Activated CD8-positive, alpha-beta T cell treated with anti-CD3 and anti-CD28 coated beads for 36 hours (primary cell): ENCODE measurements around the gene FBXW11. TPM values are rescaled to one million over a fixed set of nuclear protein-coding genes. Genes with fewer than 3 reads are reported as not detected.

Experiments
- ATAC-seq: fragments of 200-7000 bp; cut with Tn5 transposase; one replicate; pipeline ENCODE4 v1.10.0; 2021; ENCODE audit warnings: mild to moderate bottlenecking, moderate library complexity
- CTCF ChIA-PET: fragments of 350-600 bp; sonication (Branson Sonifier 250); formaldehyde crosslinking; loops from one replicate; lab custom pipeline; 2021; ENCODE audit warnings: antibody characterized with exemption; lab: Charles Lee
- POLR2A ChIA-PET: fragments of 350-600 bp; sonication (Branson Sonifier 250); formaldehyde crosslinking; loops from one replicate; lab custom pipeline; 2021; ENCODE audit warnings: antibody characterized with exemption; lab: Charles Lee
- DNase-seq: peaks from one replicate; pipeline ENCODE4 v3.0.0-alpha.2; 2020
- H3K27ac Mint-ChIP-seq: one replicate; pipeline ENCODE4 v1.8.0; 2021; ENCODE audit warnings: mild to moderate bottlenecking, mixed read lengths
- H3K27me3 Mint-ChIP-seq: one replicate; pipeline ENCODE4 v1.8.0; 2021; ENCODE audit warnings: mixed read lengths
- H3K36me3 Mint-ChIP-seq: one replicate; pipeline ENCODE4 v1.8.0; 2021; ENCODE audit warnings: low read depth, mixed read lengths
- H3K4me1 Mint-ChIP-seq: one replicate; pipeline ENCODE4 v1.8.0; 2021; ENCODE audit warnings: low read depth, mixed read lengths
- H3K4me3 Mint-ChIP-seq: one replicate; pipeline ENCODE4 v1.8.0; 2021; ENCODE audit warnings: mild to moderate bottlenecking, moderate library complexity, mixed read lengths
- H3K9me3 Mint-ChIP-seq: one replicate; pipeline ENCODE4 v1.8.0; 2021; ENCODE audit warnings: mixed read lengths
- intact Hi-C: fragments of 100-400 bp; cut with micrococcal nuclease; formaldehyde crosslinking; loops from one replicate; pipeline ENCODE4 v1.10.0; 2022
- total RNA-seq, 2 experiments: library from RNA; stranded (reverse); gene quantifications; one replicate each; pipeline ENCODE4 v1.2.3, GENCODE V29; 2021
- TF ChIP-seq, protein P1 (sequence below): fragments of 200-600 bp; IDR thresholded peaks from one replicate; pipeline ENCODE4 v1.8.0; 2022; ENCODE audit warnings: antibody characterized with exemption, mild to moderate bottlenecking

Gene FBXW11
- total RNA-seq, 2 experiments from 2014 or later = 49.3 to 52.6 TPM

DNA sequence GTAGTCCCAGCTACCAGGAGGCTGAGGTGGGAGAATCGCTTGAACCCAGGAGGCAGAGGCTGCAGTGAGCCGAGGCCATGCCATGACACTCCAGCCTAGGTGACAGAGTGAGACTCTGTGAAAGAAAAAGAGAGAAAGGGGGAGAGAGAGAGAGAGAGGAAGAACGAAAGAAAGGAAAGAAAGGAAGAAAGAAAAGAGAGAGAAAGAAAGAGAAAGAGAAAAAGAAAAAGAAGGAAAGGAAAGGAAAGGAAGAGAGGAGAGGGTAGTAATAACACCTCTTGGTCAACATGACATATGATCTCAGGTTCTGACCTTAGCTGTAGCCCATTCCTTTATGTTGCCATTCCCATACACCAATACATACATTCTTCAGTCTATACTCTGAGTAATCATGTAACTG, 14.1 kb downstream of the FBXW11 start:
- no peak overlapping the region for H3K27ac Mint-ChIP-seq
- no peaks in the 10 kb centered on the region for H3K9me3 Mint-ChIP-seq
- intact Hi-C loops = no loop called here
- ChIA-PET POLR2A (interaction anchor here (0.8 to 1.0 kb wide), 2 partner anchors 14 to 111 kb away, joined by 3 read pairs; partner anchors contain the start of gene FBXW11), CTCF (no interaction called here)
- H3K27me3 Mint-ChIP-seq = no peaks in the 10 kb centered on the region
- H3K4me3 Mint-ChIP-seq = no peak overlapping the region
- H3K4me1 Mint-ChIP-seq = peaks cover 39% of the 10 kb centered on the region
- no peak for DNase-seq
- ATAC-seq = no peak
- H3K36me3 Mint-ChIP-seq = peaks cover 67% of the 10 kb centered on the region
- TF ChIP-seq, protein P1, sequence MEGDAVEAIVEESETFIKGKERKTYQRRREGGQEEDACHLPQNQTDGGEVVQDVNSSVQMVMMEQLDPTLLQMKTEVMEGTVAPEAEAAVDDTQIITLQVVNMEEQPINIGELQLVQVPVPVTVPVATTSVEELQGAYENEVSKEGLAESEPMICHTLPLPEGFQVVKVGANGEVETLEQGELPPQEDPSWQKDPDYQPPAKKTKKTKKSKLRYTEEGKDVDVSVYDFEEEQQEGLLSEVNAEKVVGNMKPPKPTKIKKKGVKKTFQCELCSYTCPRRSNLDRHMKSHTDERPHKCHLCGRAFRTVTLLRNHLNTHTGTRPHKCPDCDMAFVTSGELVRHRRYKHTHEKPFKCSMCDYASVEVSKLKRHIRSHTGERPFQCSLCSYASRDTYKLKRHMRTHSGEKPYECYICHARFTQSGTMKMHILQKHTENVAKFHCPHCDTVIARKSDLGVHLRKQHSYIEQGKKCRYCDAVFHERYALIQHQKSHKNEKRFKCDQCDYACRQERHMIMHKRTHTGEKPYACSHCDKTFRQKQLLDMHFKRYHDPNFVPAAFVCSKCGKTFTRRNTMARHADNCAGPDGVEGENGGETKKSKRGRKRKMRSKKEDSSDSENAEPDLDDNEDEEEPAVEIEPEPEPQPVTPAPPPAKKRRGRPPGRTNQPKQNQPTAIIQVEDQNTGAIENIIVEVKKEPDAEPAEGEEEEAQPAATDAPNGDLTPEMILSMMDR = no peak

DNA sequence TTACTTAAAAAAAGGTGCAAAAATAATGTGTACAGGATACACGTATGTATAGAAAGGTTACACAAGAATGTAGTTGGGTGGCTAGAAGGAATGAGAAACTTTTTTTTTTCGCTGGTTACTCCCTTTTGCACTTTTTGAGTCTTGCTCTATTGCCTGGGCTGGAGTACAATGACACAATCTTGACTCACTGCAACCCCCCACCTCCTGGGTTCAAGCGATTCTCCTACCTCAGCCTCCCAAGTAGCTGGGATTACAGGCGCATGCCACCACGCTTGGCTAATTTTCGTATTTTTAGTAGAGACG, 15.8 kb downstream of the FBXW11 start:
- H3K27ac Mint-ChIP-seq = no peak overlapping the region
- POLR2A ChIA-PET = interaction anchor here (1.3 kb wide), 1 partner anchor 11 kb away, joined by 3 read pairs; no protein-coding TSS in a partner anchor
- H3K4me3 Mint-ChIP-seq = no peak overlapping the region
- CTCF ChIA-PET = interaction anchor here (0.9 to 1.5 kb wide), 3 partner anchors 28 to 79 kb away, joined by 3 to 6 read pairs (median 5); no protein-coding TSS in a partner anchor
- ATAC-seq = no peak
- no peaks in the 10 kb centered on the region for H3K27me3 Mint-ChIP-seq
- intact Hi-C loops = no loop called here
- no peaks in the 10 kb centered on the region for H3K9me3 Mint-ChIP-seq
- peaks cover 61% of the 10 kb centered on the region for H3K36me3 Mint-ChIP-seq
- DNase-seq = no peak
- peaks cover 43% of the 10 kb centered on the region for H3K4me1 Mint-ChIP-seq
- TF ChIP-seq, protein P1 = no peak

DNA sequence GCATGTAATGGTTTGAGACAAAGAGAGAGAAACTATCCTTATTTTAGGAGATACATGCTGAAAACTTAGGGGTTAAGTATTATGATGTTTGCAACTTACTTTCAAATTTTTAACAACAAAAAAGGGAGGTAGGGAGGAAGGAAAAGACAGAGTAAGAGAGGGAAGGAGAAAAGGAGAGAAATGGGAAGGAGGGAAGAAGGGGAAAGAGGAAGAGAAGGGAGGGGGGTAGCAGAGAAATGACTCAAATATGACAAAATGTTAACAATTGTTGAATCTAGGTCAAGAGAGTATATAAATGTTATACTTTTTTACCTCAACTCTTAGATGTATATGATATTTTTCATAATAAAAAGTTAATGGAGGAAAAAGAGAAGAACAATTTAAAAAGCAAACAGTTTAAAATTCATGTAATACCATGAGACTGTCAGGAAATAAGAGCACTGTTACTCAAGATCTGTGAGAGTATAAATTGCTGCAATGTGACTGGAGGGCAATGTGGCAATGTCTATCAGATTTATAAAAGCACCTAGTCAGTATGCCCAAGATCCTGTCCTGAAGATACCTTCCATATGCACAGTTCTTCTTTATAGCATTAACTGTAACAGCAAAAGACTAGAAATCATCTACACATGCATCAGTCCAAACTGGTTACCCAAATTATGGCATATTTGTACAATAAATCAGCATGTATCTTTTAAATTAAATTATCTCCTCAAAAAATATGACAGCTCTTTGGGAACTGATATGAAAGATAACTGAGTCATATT, 16.3 kb downstream of the FBXW11 start:
- TF ChIP-seq, protein P1 = no peak
- ATAC-seq = no peak
- Mint-ChIP-seq H3K4me3 (no peak overlapping the region), H3K27ac (peak overlapping the region; percentile 28), H3K36me3 (peaks cover 59% of the 10 kb centered on the region), H3K4me1 (peaks cover 45% of the 10 kb centered on the region), H3K27me3 (no peaks in the 10 kb centered on the region), H3K9me3 (no peaks in the 10 kb centered on the region)
- no peak for DNase-seq
- intact Hi-C loops = no loop called here
- CTCF ChIA-PET = interaction anchor here (0.7 to 1.5 kb wide), 3 partner anchors 28 to 78 kb away, joined by 3 to 6 read pairs (median 5); no protein-coding TSS in a partner anchor
- POLR2A ChIA-PET = interaction anchor here (0.6 kb wide), 1 partner anchor 8 kb away, joined by 3 read pairs; no protein-coding TSS in a partner anchor

DNA sequence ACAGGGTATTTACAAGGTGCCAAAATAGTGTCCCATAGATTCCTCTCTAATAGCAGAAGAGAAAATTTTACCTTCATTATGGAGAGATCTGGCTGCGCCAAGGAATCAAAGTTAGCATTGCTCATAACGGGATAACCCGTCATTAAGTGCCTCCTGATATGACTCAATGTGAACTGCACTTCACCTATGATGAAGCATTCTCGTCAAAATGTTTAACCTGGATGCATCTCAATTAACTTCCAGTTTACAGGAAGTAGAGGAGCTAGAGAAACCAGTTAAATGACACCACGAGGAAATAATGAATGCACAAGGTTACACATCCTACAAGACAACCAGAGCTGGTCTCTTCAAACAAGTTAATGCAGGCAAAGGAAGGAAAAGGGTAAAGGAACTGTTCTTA, 17.2 kb downstream of the FBXW11 start:
- Mint-ChIP-seq H3K27me3 (no peaks in the 10 kb centered on the region), H3K27ac (no peak overlapping the region), H3K4me1 (peaks cover 51% of the 10 kb centered on the region), H3K4me3 (no peak overlapping the region), H3K9me3 (no peaks in the 10 kb centered on the region), H3K36me3 (peaks cover 56% of the 10 kb centered on the region)
- ATAC-seq = peak; percentile 19
- intact Hi-C loops = no loop called here
- ChIA-PET POLR2A (interaction anchor here (0.6 to 0.7 kb wide), 2 partner anchors 9 to 11 kb away, joined by 3 read pairs; no protein-coding TSS in a partner anchor), CTCF (interaction anchor here (0.7 kb wide), 1 partner anchor 60 kb away, joined by 3 read pairs; no protein-coding TSS in a partner anchor)
- peak; percentile 27 for DNase-seq
- TF ChIP-seq, protein P1 = no peak

DNA sequence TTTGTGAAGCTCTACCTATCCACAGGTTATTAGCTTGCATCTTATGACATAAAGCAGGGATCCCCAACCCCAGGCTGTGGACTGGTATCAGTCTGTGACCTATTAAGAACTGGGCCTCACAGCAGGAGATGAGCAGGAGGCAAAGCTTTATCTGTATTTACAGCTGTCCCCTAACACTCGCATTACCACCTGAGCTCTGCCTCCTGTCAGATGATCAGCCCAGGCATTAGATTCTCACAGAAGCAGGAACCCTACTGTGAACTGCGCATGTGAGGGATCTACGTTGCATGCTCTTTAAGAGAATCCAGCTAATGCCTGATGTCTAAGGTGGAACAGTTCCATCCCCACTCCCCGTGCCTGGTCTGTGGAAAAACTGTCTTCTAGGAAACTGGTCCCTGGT, 19.7 kb downstream of the FBXW11 start:
- H3K36me3 Mint-ChIP-seq = peaks cover 64% of the 10 kb centered on the region
- intact Hi-C loops = no loop called here
- POLR2A ChIA-PET = interaction anchor here (0.5 to 5.1 kb wide), 2 partner anchors 20 to 194 kb away, joined by 3 to 43 read pairs; partner anchors contain the start of gene FBXW11
- no peaks in the 10 kb centered on the region for H3K27me3 Mint-ChIP-seq
- CTCF ChIA-PET = interaction anchor here (0.7 to 2.1 kb wide), 2 partner anchors 9 to 66 kb away, joined by 3 to 6 read pairs; no protein-coding TSS in a partner anchor
- ATAC-seq (no peak), DNase-seq (no peak)
- TF ChIP-seq, protein P1 = no peak
- H3K4me1 Mint-ChIP-seq = peaks cover 60% of the 10 kb centered on the region
- H3K9me3 Mint-ChIP-seq = peaks cover 2% of the 10 kb centered on the region
- H3K4me3 Mint-ChIP-seq = no peak overlapping the region
- peak overlapping the region; percentile 42 for H3K27ac Mint-ChIP-seq
